Stimulated activated CD4-positive, alpha-beta T cell treated with anti-CD3 and anti-CD28 coated beads, Interleukin-2, amount 100 ng/mL, for 24 hours (primary cell): Measurements from ENCODE around the gene MAP3K14.
A peak's percentile ranks its signal among the peaks of the same experiment; 100 is the strongest.
"Not testable (repeated sequence)": the region's sequence is repeated elsewhere in the genome, so short reads cannot be mapped to it uniquely, and the experiment has no call there.

Experiments
- DNase-seq, 2 donors: peaks; one replicate each; pipeline ENCODE4 v3.0.0-alpha.2; 2020

Gene MAP3K14

GRCh38 chr17:45316434-45317110 is at the start of gene MAP3K14:
Gene MAP3K14, minus strand, starts transcription at chr17:45317020. Its CDS starts 26,275 bp downstream, at chr17:45290745.
- peak; percentile 61 for DNase-seq

DNA sequence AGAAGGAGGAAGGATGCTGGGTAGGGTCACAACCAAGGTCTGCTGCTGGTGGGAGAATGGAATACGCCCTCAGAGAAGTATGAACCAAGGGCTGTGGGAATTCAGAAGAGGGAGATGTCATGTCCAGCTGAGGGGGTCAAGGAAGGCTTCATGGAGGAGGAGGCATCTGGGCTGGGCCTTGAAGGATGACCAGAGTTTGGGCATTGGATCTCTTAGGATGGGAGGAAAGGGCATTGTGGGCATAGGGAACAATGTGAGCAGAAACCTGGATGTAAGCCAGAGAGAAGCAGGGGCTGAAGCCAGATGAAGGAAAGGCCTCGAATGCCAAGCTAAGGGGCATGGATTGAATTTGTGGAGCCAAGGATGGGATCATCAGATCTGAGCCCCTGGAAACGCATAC is 49.2 kb upstream of the MAP3K14 start:
- DNase-seq: no peak

GRCh38 chr17:45364531-45365390 is 47.9 kb upstream of the MAP3K14 start:
- no peak for DNase-seq

DNA sequence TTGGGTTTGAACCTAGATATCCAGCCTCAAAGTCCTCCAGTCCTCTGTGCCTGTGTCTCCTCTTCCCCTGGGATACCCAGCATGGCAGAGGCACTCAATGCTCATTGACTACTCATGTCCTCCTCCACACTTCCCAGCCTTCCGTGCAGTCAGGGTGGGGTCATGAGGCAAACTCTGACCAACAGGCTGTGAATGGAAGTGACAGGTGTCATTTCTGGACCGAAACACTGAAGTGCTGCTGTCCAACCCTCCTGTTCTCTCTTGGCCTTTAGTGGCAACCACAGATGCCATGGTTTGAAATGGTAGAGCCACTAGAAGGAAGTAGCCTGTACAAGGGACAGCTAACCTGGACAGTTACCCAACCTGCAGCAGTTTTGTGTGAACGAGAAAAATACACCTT is 46.7 kb upstream of the MAP3K14 start:
- DNase-seq: no peak

GRCh38 chr17:45361976-45362375 is 45.2 kb upstream of the MAP3K14 start:
- no peak for DNase-seq

DNA sequence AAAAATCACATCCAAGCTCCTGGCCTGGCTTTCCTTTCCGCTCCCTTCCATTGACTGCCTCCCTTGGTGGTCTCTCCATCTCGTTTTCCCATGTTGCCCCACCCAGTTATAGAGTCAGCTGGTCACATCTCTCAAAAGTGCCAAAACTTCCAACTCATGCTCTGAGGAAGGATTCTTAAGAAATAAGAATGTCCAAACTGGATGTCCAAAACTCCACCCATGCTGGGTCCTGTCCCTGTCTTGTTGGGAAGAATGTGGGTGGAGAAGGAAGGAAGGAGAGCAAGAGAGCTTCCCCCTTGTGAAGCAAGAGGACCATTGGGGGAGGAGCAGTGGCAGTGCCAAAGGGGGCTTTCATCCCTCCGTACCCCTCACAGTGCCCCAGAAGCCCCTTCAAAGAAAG is 44.6 kb upstream of the MAP3K14 start:
- no peak for DNase-seq

DNA sequence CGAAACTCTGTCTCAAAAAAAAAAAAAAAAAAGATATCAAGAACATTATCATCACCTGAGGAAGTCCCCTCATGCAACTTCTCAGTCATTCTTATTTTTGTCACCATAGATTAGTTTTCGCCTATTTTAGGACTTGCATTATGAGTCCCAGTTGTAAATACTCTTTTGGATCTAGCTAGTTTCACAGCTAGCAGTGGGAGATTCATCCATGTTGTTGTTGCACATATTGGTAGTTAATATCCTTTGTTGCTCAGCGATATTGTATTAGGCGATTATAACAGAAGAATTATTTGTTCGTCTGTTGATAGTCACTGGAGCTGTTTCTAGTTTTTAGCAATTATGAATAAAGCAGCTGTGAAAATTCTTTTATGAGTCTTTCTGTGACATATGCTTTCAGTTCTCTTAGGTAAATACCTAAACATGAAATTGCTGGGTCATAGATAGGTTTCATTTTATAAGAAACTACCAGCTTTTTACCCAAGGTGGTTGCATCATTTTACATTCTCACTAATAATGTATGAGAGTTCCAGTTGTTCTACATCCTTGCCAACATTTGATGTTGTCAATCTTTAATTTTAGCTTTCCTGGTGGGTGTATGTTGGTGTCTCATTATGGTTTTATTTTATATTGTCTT is 40.7 kb upstream of the MAP3K14 start:
- DNase-seq: no peak

GRCh38 chr17:45355087-45355486 is 38.3 kb upstream of the MAP3K14 start:
- DNase-seq: no peak

DNA sequence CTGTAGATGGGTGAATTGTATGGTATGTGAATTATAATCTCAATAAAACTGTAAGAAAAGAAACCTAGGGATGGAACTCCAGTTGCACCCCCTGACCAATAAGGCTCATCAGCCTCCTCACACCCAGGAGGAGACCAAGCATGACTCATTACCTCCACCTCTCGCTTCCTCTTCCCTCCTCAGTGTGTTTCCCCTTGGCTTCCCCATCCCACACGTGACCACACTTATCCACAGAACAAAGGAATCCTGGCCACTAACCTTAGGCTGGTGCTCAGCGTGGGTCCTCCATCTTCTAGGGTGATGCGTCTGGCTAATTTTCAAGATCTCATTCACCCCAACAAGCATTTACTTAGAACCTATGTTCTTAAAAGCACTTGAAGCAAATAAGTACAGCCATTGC is 36.2 kb upstream of the MAP3K14 start:
- DNase-seq: peak; percentile 41 to 51

- DNase-seq: no peak
Measured at GRCh38 chr17:45351831-45352230, 35.0 kb upstream of the MAP3K14 start.

DNA sequence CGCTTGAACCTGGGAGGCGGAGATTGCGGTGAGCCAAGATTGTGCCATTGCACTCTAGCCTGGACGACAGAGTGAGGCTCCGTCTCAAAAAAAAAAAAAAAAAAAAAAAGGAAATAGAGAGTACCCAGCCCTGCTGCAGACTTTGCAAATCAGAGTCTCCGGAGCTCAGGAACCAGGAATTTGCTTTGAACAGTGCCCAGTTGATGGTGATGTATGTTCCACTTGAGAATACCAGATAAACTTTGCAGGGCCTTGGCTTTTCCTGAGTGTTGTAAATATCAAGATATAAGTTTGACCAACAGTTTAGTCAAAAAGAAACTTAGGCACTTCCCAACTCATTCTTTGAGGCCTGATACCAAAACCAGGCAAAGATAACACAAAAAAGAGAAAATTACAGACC is 30.6 kb upstream of the MAP3K14 start:
- DNase-seq: no peak

DNA sequence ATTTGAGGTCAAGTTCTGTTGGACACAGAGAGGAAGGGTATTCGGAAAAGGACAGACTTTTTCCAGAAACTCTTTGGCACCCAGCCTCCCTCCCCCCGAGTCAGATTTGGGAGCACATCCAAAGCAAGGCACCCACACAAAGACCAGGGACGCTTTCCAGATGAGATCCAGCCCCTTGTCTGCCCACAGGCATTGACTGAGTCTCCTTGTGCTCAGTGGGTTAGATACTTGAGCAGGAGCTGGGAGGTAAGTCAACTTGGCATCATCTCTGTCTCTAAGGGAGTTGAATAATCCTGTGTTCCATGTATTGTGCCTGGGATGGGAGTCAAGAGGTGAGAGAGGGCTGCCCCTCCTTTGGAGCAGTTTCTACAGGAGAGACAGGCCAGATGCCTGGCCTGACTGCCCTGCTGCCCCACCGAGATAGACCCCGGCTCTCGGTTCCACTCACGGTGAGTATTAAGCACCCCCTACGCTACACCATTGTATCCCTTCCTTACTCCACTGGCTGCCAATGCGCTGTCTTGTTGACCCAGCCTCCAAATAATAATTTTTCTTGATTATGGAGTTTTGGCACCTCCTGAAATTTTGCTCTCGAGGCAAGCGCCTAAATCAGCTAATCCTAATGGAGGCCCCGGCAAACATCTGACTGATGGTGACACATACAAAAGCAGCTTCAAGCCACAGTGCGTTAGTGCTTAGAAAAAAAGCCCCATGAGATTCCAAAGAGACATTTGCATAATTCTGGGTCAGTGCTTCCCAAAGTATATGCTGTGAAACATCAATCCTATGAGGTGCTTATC is 29.6 kb upstream of the MAP3K14 start:
- DNase-seq: no peak

- DNase-seq: no peak
Measured at GRCh38 chr17:45345554-45346215, 28.9 kb upstream of the MAP3K14 start.

DNA sequence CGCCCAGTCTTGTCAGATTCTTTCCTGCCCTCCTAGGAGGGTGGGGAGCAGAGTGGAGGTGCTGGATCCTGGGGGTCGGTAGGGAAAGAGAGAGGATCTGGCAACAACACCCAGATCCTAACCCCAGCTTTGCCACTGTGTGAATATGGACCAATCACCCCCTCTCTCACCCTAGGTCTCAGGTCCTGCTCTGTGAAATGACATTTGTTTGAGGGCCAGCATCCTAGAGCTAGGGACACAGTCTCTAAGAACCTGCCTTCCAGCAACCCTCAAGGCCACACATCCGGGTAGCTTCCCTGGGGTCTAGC is 28.4 kb upstream of the MAP3K14 start:
- DNase-seq: no peak

DNA sequence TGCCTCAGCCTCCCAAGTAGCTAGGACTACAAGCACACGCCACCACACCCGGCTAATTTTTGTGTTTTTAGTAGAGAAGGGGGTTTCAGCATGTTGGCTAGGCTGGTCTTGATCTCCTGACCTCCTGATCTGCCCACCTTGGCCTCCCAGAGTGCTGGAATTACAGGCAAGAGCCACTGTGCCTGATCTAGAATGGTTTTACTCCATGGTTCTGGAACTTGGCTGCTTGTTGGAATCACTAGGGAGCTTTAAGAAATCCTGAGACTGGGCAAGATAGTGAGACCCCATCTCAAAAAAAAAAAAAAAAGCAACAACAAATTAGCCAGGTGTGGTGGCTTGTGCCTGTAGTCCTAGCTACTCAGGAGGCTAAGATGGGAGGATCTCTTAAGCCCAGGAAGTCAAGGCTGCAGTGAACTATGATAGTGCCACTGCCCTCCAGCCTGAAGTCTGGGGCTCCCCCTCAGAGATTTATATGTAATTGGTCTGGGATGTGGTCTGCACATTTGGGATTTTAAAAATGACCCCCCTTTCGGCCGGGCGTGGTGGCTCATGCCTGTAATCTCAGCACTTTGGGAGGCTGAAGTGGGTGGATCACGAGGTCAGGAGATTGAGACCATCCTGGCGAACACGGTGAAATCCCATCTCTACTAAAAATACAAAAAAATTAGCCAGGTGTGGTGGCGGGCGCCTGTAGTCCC is 27.3 kb upstream of the MAP3K14 start:
- not testable (repeated sequence) for DNase-seq

- DNase-seq: no peak
Measured at GRCh38 chr17:45342871-45343526, 26.2 kb upstream of the MAP3K14 start.

- DNase-seq: no peak
Measured at GRCh38 chr17:45342306-45342705, 25.5 kb upstream of the MAP3K14 start.

DNA sequence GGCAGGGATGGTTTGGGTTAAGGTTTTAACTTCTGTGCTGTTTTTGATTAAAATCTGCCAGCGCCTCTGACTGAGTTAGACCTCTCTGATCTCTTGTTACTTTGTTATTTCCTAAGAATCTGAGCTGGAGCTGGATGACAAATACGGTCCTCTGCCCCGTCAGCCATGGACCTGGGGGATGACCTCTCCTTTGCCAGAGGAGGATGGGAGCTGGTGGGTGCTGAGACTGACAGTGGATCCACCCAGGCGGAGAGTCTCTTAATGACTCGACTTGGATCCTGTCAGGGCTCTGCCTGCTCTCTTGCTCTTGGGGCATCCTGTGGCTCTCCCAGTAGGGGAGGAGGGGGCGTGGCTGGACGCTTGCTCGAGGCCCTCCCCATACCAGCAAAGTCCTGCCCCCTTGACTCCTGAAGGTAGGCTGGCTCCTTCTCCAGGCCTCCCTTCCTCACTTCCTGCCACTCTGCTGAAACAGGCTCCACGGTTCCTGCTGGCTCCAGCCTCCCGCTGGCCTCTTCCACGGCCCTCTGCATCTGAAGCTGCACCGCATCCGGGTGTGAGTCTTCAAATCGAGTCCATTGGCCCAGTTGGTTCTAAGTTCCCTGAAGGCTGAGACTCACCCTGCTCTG is 24.8 kb upstream of the MAP3K14 start:
- no peak for DNase-seq

GRCh38 chr17:45339646-45340605 is 23.1 kb upstream of the MAP3K14 start:
- DNase-seq: no peak
